ENCODE data around the gene SPATA32. TPM values are rescaled to one million over a fixed set of nuclear protein-coding genes. Genes with fewer than 3 reads are reported as not detected.
A peak's percentile ranks its signal among the peaks of the same experiment; 100 is the strongest.

SPATA32 gene
- total RNA-seq, 2 donors from 2014 or later, result 3.2 TPM; not detected in 1

DNA sequence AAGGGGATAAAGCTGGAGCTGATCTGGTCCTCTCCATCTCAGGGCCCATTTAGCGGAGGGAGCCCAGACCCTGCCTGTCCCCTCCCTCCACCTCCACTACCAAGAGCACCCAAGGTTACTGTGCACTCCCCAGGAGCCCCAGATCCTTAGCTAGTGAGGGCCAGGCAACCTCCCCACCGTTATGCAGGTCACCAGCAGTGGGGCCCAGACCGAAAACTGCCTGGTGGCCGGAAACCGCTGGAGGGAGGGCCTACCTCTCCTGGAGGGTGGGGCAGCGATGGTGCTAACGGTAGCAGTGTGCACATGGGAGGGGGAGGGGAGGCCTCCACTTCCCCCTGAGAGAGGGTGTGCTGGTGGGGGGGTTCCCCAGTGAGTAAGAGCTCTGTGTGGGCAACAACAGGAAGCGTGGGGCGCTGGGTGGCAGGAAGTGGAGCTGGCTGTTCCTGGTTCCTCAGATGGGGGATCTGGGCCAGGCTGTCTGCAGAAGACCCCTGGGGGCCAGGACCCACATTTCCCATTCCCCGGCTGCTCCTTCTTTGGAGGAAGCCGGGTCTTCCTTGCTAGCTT lies 35.8 kb downstream of the SPATA32 start:
- WGBS, result 79% methylated on average over 11 of the region's 11 CpGs
- TF ChIP-seq POLR2AphosphoS5 (IDR thresholded peaks at IDR 0.05) (no peak), POLR2A (IDR thresholded peaks at IDR 0.05) (no peak)
- Histone ChIP-seq H3K4me3 (no peak overlapping the region), H3K27me3 (replicated peaks; ENCODE audit: insufficient read depth) (no peaks in the 10 kb centered on the region), H3K4me1 (replicated peaks) (no peaks in the 10 kb centered on the region), H3K9me3 (no peaks in the 10 kb centered on the region), H3K27ac (no peak overlapping the region), H3K36me3 (no peaks in the 10 kb centered on the region)
- intact Hi-C loops (cut with DNase I), result no loop called here
- no peak for DNase-seq (ENCODE audit: low spot score)

DNA sequence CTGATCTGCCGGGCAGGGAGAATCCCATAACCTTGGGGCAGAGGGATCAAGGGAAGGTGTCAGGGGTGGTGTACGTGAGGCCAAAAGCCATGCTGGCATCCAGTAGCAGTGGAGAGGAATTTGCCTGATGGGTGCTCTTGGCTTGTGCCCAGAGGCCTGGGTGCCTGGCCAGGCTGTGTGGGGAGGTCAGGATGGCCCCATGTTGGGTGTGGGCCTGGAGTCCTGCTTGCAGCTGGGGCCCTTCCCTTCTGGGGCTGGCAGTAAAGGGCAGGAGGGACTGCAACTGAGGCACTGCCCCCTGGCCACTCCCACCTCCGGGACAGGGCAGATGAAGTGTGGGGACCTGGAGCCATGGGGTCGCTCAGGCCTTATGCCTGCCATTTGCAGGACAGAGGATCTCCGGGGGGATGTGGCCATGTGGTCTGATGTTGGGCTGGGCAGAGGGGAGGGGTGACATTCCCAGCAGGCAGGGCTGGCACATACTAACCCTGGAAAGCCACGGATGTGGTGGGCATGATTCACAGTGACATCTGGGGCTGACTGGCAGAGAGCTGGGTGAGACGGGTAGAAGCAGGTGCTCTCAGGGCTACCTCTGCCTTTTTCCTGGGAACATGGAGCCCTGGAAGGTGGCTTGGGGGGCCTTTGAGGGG lies 36.7 kb downstream of the SPATA32 start:
- H3K9me3 ChIP-seq, result no peaks in the 10 kb centered on the region
- no peaks in the 10 kb centered on the region for H3K27me3 ChIP-seq (replicated peaks; ENCODE audit: insufficient read depth)
- no peaks in the 10 kb centered on the region for H3K4me1 ChIP-seq (replicated peaks)
- no peak overlapping the region for H3K4me3 ChIP-seq
- intact Hi-C loops (cut with DNase I), result no loop called here
- no peak for DNase-seq (ENCODE audit: low spot score)
- no peak overlapping the region for H3K27ac ChIP-seq
- no peak for TF ChIP-seq POLR2AphosphoS5 (IDR thresholded peaks at IDR 0.05)
- TF ChIP-seq POLR2A (IDR thresholded peaks at IDR 0.05), result no peak
- TF ChIP-seq, protein P1, sequence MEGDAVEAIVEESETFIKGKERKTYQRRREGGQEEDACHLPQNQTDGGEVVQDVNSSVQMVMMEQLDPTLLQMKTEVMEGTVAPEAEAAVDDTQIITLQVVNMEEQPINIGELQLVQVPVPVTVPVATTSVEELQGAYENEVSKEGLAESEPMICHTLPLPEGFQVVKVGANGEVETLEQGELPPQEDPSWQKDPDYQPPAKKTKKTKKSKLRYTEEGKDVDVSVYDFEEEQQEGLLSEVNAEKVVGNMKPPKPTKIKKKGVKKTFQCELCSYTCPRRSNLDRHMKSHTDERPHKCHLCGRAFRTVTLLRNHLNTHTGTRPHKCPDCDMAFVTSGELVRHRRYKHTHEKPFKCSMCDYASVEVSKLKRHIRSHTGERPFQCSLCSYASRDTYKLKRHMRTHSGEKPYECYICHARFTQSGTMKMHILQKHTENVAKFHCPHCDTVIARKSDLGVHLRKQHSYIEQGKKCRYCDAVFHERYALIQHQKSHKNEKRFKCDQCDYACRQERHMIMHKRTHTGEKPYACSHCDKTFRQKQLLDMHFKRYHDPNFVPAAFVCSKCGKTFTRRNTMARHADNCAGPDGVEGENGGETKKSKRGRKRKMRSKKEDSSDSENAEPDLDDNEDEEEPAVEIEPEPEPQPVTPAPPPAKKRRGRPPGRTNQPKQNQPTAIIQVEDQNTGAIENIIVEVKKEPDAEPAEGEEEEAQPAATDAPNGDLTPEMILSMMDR (IDR thresholded peaks at IDR 0.05), result no peak
- 86% methylated on average over 7 of the region's 7 CpGs for WGBS
- no peaks in the 10 kb centered on the region for H3K36me3 ChIP-seq

DNA sequence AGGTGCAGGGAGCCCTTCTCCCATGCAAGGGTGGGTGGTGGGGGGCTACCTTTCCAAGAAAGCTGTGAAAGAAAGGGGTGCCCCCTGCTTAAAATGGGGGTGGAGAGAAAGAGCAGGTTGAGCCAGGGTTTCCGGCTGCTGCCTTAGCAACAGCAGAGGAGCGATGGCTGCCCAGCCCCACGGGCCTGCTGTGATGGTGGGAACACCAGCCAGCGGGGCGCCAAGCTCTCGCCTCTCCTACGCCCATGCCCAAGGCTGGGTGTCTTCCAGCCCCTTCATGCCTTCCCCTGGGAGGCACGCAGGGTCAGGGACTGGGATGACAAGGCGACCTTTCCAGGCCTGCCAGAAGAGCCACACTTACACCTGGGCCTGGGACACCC lies 37.2 kb downstream of the SPATA32 start:
- Histone ChIP-seq H3K4me1 (replicated peaks) (no peaks in the 10 kb centered on the region), H3K27ac (no peak overlapping the region), H3K27me3 (replicated peaks; ENCODE audit: insufficient read depth) (no peaks in the 10 kb centered on the region), H3K9me3 (no peaks in the 10 kb centered on the region), H3K4me3 (no peak overlapping the region), H3K36me3 (no peaks in the 10 kb centered on the region)
- intact Hi-C loops (cut with DNase I), result no loop called here
- no peak for TF ChIP-seq POLR2AphosphoS5 (IDR thresholded peaks at IDR 0.05)
- no peak for DNase-seq (ENCODE audit: low spot score)
- 88% methylated on average over 9 of the region's 9 CpGs for WGBS

DNA sequence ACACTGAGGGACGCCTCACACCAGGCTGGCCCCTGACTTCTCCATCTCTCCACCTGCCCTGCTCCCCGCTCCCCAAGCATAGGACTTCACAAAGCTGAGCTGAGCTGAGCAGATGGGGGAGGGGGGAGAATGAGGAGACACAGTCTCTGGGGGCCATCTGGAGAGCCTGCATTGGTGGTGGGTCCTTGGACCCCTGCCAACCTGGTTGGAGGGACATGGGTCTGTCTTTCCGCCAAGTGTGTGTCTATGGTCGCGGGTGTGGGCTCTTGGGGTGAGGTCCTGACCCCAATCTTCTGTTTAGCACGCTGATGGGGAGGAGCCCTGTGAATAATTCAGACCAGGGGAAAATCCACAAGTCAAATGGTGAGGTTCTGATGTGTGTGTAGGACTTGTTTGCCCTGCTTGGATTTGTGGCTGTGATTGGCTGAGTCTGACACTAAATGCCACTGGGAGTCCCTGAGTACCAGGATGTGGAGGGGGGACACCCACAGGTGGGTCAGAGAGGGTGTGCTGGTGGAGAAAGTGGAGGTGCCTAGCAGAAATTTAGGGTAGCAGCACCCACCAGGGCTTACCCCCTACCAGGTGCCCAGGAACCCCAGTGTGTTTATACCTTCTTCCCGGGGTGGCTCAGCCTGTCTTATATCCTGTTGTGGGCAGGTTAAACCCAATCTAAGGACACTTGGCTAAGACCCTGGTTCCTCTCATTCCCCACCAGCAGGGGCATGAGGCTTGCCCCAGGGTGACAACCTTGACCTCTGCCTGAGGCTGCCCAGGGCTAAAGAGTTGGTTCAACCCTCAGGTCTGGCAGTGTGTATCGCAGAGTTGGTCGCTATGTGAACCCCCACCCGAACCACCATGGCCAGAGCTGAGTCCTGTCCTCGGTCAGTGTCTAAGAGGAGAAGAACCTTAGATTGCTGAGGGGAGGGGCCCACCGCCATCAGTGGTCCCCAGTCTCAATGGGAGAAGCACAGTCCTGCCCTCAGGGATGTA lies 38.1 kb downstream of the SPATA32 start:
- 89% methylated on average over 12 of the region's 12 CpGs for WGBS
- Histone ChIP-seq H3K4me1 (replicated peaks) (no peaks in the 10 kb centered on the region), H3K36me3 (no peaks in the 10 kb centered on the region), H3K27me3 (replicated peaks; ENCODE audit: insufficient read depth) (no peaks in the 10 kb centered on the region), H3K9me3 (no peaks in the 10 kb centered on the region), H3K4me3 (no peak overlapping the region), H3K27ac (no peak overlapping the region)
- intact Hi-C loops (cut with DNase I), result no loop called here
- no peak for DNase-seq (ENCODE audit: low spot score)
- TF ChIP-seq POLR2AphosphoS5 (IDR thresholded peaks at IDR 0.05), result no peak
- TF ChIP-seq, protein P1 (IDR thresholded peaks at IDR 0.05), result no peak
- TF ChIP-seq POLR2A (IDR thresholded peaks at IDR 0.05), result no peak

DNA sequence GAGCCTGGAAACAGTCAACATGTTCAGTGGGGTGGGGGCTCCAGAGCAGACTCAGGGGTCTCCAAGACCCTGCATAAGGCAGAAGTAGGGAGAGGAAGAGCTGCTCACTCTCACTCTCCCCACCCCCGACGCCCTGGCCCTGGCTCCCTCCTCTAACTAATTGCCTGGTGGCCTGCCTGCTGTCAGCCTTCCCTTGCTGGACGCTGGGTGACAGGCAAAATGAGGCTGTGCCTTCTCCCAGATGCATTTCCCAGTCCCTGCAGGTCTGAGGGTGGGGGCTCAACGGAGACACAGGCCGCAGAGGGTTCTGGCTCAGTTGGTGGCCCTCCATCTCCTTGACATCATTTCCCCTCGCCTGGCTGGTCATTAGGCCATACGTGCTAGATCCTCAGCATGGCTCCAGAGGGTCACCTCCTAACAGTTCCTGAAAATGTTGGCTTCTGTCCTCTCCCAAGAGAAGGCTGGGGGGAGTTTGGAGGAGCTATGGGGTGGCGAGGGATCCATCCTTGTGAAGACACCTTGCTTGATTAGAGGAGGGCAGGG lies 38.8 kb downstream of the SPATA32 start:
- 69% methylated on average over 8 of the region's 8 CpGs for WGBS

More for the DNA sequence above, 38.8 kb downstream of the SPATA32 start:
- intact Hi-C loops (cut with DNase I), result no loop called here
- Histone ChIP-seq H3K9me3 (no peaks in the 10 kb centered on the region), H3K27ac (no peak overlapping the region), H3K4me1 (replicated peaks) (no peaks in the 10 kb centered on the region), H3K4me3 (peak overlapping the region in 1 of 2 donors; percentile 48), H3K27me3 (replicated peaks; ENCODE audit: insufficient read depth) (no peaks in the 10 kb centered on the region), H3K36me3 (no peaks in the 10 kb centered on the region)
- TF ChIP-seq POLR2AphosphoS5 (IDR thresholded peaks at IDR 0.05) (no peak), POLR2A (IDR thresholded peaks at IDR 0.05) (no peak)
- TF ChIP-seq, protein P1 (IDR thresholded peaks at IDR 0.05), result no peak
- DNase-seq (ENCODE audit: low spot score), result no peak
